PC-9 (cell line): Measurements from ENCODE around the gene ADGRE1.

ENCODE experiments used
- CTCF ChIP-seq: fragments of 200-600 bp; sonication (generic); conservative IDR thresholded peaks from 2 replicates; pipeline ENCODE4 v1.6.1; 2017; ENCODE audit warnings: mixed run types, antibody characterized with exemption, mild to moderate bottlenecking, moderate library complexity
- EZH2 ChIP-seq: fragments of 200-600 bp; sonication (generic); IDR thresholded peaks from 2 replicates; pipeline ENCODE4 v1.8.0; 2017; ENCODE audit warnings: antibody characterized with exemption, low read depth

- TF ChIP-seq CTCF (no peak), EZH2 (no peak)
Observed at GRCh38 chr19:6847828-6848200, 39.6 kb upstream of the ADGRE1 start.
